HG03175 (cell line): ENCODE data around the gene DNM2.
"Not testable (repeated sequence)": the region's sequence is repeated elsewhere in the genome, so short reads cannot be mapped to it uniquely, and the experiment has no call there.

Experiments
- ATAC-seq: cut with Tn5 transposase; IDR thresholded peaks from one replicate; pipeline ENCODE4 v1.9.1; 2021; ENCODE audit warnings: mild to moderate bottlenecking, moderate library complexity; ENCODE audit not compliant: unreplicated experiment

Gene DNM2

DNA sequence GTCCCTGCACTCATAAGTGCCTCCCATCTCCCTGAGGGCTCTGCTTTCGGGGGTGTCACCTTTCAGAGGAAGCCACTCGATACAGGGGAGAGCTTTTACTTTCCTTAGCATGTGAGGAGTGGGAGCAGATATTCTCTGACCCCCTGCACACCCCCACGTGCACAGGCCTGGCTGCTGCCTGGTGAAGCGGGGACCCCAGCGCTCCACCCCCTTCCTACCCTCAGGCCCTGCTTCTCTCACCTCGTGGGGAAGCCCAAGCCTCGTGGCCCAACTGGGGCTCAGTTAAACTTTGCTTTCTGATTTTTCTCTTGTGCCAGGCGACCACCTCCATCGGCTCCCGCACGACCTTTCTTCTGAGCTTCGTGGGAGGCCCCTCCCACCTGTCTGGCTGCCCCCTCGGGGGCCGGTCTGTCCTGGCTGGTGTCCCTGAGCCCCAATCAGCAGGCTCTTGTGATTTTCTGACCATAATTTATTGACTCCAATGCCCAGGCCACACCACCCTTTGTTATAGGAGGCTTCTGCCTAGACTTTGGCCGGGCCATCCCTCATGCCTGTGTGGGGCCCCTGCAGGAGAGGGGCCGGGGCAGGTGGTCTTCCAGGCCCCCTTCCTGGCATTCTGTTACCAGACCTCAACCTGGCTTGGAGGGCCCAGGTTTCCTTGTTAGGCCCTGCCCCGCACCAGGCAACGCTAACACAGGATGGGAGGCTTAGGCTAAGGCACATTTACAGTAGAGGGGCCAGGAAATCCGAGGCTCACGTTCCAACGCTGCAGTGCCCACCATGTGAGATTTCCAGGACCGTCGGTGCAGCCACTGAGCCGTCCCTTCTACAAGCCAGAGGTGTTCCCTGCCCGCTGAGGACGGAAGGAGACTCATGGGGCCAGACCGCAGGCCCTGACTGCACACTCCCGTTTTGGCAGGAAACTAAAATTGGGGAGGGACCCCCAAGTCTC lies 114.4 kb downstream of the DNM2 start:
- no peak for ATAC-seq

DNA sequence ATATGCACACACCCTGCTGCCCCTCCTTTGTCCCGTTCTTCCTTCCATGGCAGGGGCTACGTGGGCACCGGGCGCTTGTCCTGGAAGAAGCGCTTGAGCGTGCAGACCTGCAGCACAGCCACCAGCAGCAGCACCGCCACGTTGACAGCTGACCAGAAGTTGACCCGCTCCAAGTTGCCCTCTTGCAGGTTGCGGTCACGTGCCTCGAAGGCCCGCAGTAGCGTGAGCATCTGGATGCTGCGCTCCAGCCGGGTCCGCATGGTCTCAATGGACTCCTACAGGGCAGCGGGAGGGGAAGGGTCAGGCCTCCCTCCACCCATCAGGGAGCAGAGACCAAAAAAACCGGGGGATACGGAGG lies 115.0 kb downstream of the DNM2 start:
- ATAC-seq, result no peak

DNA sequence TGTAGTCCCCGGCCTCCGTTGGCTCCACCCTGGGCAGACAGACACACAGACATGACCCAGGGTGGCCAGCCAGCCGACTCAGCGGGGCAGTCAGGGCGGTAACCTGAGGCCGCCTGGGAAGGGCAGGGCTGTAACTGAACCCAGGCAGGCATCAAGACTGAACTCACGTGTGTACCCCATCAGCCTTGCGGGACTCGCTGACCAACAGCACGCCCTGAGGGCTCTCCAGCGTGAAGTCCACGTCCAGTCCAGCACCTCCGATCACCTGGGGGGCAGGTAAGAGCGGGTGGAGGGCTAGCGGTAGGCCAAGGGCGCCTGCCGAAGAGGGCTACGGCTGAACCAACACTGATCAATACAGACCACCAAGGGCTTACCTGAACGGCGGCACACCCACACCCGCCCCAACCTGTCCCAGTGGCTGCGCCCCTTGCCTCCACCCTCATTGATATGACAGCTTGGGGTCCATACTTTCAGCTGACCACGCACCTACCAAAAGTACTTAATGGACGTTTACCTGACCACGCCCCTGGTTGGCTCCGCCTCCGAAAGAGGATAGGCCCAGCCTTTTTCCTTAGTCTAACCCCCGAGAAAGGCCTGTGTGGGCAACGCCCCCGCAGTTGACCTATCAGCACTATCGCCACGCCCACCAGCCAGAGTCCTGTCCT lies 117.3 kb downstream of the DNM2 start:
- ATAC-seq, result no peak

DNA sequence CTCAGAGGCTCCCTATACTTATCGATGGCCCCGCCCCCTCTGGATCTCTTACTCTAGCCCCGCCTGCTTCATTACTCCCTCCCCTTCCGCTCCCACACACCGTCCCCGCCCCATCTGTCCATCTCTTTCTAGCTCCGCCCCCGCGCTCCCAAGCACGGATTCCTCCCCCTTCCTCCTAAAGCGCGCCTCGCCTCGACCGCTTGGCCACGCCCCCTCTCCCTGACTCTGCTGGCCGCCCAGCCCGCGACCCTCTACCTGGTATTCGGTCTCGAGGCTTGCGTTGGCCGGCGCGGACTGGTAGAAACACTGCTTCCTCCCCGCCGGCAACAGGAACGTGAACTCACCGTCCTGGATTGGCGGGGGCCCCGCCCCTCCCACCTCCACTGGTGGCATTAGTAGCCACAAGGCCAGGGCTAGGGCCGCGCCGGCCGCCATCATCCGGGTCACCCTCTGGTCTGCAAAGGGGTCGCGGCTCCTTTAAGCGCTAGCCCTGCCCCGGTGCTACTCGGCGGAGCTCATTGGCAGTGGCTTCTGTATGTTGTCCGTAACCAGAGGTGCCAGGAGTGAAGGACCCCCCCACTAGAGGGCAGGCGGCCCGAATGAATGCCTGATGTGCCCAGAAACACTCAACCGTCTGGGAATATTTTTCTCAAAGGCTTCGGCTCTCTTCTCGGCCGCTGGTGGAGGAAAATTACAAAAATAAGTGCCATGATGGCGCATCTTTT lies 118.0 kb downstream of the DNM2 start, which contains the start of gene TMED1:
TMED1 (minus strand) TSS at position 459 of the 725 bp plus-strand sequence; CDS start at position 438, 21 bp downstream.
- peak; percentile 80 for ATAC-seq

DNA sequence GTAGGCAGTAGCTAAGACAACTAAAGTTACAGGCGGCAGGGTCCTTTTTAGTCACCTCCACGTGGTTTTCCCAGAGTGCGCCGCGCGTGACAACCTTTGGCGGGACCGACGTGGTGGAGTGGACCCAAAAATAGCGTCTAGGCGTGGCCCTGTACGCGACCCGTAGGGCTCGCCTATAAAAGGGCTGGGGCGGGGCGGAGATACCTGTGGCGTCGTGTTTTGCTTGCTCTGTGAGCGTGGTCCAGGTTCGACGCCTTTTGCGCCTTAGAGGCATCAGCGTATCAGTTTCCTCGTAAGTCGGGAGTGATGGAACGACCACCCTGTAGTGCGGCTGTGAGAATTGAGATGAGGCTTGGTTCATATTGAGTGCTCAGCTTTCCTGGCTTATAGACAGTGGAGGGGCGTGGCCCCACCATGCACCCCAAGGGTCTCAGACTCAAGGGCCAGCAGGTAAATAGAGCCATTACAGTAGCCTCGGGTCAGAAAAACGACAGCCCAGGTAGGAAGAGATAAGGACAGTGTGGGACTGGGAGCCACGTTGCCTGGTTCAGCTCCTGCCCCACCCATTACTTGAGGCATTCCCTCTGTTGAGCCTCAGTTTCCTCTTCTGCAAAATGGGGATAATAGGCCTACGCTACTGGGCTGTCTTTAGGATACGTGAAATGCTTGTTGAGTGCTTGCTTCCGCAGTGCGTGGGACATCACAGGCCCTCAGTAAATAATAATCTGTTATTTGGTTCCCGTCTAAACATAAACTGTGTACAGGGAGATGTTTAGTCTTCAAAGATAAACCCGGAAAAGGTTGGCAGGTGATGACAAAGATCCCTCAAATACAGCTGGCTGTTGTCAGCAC lies 118.8 kb downstream of the DNM2 start:
- peak; percentile 17 for ATAC-seq

DNA sequence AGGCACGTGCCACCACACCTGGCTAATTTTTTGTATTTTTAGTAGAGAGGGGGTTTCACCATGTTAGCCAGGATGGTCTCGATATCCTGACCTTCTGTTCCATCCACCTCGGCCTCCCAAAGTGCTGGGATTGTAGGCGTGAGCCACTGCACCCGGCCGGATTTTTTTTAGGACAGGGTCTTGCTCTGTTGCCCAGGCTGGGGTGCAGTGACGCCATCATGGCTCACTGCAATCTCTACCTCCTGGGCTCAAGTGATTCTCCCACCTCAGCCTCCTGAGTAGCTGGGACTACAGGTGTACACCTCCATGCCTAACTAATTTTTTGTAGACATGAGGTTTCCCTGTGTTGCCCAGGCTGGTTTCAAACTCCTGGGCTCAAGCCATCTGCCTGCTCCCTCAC lies 119.8 kb downstream of the DNM2 start:
- not testable (repeated sequence) for ATAC-seq

DNA sequence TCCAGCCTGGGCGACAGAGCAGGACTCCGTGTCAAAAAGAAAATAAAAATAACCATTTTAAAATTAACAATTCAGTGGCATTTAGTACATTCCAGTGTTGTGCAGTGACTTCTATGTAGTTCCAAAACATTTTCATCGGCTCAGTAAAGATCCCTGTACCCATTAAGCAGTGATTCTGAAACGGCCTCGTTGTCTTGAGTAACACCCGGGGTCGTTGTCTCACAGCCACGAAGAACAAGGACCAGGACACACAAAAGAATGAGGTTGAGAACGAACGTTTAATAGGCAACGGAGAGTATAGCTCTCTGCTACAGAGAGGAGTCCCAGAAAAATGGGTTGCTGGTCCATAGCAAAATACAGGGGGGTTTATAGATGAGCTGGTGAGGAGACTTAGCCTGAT lies 120.5 kb downstream of the DNM2 start:
- no peak for ATAC-seq

DNA sequence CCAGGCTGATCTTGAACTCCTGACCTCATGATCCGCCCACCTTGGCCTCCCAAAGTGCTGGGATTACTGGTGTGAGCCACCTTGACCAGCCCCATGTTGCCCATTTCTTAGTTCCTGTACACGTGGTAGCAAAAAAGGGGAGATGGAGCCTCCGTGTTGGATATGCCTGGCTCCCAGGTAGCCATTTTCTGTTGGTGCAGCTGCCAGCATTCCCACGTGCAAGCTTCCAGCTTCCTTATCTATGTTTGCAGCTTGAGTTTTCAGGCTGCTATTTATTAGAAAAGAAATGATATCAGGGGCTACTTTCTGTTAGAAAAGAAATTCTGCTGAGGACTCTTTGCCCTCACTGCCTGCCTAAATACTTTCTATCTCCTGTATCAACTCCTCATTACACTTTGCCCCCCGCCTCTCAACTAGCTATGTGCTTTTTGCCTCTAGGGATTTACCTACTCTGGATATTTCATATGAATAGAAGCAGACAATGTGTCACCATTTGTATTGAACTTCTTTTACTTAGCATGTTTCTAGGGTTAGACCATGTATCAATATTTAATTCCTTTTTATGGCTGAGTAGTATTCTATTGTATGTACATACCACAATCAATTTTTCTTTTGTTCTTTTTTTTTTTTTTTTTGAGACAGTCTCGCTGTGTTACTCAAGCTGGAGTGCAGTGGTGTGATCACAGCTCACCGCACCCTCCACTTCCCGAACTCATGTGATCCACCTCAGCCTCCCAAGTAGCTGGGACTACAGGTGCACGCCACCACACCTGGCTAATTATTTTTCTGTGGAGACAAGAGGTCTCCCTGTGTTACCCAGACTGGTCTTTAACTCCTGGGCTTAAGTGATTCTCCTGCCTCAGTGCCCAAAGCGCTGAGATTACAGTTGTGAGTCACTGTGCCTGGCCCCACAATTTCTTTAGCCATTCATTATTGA lies 121.5 kb downstream of the DNM2 start:
- ATAC-seq, result no peak

DNA sequence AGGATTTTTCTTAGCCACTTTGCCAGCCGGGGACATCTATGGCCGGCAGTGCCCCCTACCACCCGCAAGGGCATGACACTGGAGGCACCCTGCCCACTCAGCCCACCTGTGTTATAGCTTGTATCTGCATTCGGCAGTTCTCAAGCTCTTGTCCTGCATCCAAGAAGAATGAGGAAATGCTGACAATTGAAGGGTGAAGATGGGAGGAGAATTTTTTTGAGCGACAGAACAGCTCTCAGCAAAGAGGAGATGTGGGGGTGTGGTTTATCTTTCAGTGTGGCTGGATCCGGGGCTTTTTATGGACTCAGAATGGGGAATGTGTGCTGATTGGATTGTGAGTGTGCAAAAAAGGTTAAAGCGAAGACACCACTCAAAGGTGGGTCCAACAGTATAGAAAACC lies 124.9 kb downstream of the DNM2 start:
- no peak for ATAC-seq

DNA sequence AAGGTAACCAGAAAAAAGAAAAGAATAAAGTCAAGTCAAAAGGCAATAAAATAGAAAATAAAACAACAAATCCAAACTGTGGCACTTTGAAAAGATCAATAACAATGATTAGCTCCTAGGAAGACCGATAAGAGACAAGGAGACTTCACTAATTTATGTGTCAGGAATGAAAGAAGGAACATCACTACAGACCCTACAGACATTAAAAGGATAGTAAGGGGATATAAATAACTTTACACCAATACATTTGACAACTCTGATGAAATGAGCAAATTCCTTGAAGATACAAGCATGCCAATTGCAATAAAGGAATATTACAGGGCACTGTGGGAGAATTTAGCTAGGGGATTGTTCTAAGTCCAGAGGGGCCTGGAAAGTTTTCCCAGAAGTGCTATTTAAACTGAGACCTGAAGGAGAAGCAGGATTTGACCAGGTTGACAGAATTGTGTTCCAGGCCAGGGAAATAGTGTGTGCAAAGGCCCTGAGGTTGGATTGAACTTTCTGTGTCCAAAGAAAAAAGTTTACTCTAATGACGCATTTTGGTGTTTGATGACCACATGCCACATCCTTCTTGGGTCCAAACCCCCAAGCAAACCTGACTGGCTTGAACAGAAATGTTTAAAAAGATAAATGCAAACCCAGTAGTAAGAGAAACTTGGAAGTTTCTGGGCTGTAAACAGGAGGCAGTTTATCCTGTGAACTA lies 128.8 kb downstream of the DNM2 start:
- no peak for ATAC-seq

DNA sequence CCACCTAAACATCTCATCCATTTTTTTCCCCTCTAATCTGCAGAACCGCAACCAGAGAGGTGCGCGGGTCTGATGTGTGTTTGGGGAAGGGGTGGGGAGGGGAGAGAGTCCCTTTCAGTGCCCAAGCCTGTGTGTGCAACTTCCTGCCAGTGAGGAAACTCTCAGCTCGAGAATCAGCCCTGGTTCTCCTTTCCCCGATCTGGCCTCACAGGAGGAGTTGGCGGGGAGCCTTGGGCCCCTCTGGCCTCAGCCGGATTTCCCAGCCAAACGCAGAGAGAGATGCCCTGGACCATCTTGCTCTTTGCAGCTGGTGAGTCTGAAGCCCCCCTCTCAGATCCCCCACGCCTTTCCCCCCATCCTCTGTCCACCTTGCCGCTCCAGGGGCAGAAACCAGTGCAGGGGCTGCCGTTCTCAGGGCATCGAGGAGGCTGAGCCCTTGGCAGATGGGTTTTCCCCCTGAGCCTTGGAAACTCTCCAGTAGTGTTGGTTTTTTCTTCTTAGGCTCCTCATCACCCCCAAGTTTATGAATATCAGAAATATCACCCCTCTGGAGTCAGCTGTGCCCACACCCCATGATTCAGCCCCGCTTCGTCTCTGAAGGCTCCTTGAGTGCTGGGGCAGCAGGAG lies 130.5 kb downstream of the DNM2 start, which contains the start of gene C19orf38:
C19orf38 (plus strand) TSS at position 186 of the 627 bp plus-strand sequence; CDS start at position 280, 94 bp downstream.
- no peak for ATAC-seq

DNA sequence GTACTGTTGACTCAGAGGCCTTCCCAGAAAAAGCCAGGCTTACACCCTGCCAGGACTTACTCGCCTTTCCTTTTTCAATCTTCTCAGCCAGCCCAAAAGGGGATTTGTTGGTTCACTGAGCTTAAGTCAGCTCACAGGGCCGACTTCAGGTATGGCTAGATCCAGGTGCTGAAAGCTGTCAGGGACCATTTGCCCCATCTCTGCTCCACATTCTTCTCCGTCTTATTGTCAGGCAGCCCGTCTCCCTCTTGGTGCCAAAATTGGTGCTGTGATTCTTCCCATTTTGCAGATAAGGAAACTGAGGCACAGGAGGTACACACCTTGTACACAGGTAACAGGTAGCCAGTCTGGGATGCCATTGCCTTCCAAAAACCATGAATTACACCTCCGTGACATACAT lies 132.8 kb downstream of the DNM2 start:
- no peak for ATAC-seq

DNA sequence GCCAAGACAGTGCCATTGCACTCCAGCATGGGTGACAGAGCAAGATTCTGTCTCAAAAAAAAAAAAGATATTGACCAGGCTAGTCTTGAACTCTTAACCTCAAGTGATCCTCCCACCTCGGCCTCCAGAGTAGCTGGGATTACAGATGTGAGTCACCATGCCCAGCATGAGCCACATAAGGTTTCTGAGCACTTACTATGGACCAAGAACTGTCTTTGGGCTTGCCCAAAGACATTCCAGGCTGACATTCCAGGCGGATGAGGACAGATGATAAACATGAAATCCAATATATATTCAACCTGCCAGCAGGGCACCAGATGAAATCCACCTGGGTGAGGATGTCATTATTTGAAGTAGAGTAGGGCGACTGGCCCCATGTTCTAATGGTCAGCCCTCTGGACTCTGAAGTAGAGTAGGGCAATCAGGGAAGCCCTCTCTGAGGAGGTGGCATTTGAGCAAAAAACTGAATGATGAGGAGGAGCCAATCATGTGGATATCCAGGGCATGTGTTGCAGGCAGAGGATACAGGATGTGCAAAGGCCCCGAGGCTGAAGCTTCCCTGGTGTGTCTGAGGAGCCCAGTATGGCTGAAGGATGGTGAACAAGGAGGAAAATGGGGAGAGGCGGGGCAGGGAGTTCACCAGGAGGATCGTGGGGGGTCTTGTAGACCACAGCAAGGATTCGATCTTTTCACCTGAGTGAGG lies 134.4 kb downstream of the DNM2 start:
- no peak for ATAC-seq

DNA sequence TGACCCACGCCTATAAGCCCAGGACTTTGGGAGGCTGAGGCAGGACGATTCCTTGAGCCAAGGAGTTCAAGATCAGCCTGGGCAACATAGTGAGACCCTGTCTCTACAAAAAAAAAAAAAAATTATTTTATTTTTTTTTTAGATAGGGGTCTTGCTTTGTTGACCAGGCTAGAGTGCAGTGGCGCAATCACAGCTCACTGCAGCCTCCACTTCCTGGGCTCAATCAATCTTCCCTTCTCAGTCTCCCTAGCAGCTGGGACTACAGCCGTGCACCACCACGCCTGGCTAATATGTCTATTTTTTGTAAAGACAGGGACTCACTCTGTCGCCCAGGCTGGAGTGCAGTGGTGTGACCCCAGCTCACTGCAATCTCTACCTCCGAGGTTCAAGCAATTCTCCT lies 135.1 kb downstream of the DNM2 start:
- no peak for ATAC-seq

DNA sequence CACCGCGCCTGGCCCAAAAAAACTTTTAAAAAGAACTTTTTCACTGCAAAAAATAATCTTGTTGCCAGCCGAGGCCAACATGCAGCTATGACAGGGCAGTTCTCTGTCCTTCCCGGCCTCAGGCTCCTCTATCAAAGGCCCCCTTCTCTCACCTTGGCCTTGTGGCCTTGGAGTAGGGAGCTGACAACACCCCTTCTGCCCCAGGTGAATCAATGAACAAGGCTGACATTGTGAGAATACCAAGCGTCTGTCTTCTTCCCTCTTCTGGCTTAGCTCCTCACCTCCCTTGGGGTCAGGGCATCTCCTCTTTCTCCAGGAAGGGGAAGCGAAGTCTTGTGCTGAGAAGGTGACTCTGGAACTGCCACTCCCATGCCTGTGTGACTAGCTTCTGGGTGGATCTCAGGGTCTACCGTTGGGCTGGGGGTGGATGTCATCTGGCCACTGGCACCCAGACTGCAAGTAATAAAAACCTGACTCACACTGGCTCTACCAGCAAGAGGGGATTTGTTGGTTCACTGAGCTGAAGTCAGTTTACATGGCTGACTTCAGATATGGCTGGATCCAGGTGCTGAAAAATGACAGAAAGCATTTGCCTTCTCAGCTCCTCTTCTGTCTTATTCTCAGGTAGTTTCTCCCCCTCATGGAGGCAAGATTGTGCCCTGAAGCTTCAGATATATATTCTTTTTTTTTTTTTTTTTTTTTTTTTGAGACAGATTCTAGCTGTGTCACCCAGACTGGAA lies 136.6 kb downstream of the DNM2 start:
- ATAC-seq, result no peak

DNA sequence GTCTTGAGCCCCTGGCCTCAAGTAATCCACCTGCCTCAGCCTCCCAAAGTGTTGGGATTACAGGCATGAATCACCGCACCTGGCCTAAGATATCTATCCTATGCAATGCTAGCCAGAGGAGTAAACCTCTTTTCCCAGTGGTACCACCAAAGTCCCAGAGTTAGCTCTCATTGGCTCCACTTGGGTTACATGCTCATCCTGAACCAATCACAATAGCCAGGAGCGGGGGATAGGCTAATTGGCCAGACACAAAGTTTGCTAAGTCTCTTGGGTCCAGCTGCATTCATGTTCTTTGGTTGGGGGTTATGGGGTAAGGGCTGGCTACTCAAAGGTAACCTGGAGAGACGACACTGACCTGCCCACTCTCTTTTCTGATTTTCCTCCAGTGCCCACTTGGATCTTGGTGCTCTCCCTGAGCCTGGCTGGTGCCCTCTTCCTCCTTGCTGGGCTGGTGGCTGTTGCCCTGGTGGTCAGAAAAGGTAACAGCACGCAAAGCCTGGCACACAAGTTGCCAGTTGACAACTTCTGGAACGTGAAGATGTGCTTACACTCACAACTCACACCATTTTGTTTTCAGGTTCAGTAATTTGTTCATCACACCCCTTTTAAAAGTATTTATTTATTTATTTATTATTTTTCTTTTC lies 138.1 kb downstream of the DNM2 start:
- ATAC-seq, result no peak
